ENCODE results near the gene DNAH17.

DNAH17 gene

DNA sequence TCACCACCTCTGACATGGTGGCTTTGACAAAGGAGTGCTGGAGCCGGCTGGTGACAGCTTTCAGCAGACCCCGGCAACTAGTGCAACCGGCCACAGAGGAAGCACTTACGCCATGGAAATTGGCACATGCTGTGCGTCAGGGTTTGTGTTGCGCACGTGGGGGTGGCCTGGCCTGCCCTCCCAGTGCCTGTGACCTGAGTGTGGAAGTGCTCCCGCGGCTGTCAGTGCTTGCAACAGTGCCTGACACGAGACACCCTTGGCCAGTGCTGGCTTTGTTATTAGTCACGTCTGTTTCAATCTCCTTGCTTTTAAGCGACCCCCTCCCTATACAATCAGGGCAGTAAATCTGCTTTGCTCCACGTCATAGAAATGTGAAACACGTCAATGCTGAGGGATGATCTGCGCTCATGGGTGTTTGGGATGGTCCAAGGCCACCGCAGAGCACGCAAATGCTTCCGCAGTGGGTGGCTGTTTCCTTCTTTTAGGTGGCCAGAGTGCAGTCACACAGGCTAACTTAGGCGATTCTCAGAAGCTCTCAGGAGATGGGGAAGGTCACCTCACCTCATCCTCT lies 134.5 kb downstream of the DNAH17 start:
- DNase-seq = no peak

DNA sequence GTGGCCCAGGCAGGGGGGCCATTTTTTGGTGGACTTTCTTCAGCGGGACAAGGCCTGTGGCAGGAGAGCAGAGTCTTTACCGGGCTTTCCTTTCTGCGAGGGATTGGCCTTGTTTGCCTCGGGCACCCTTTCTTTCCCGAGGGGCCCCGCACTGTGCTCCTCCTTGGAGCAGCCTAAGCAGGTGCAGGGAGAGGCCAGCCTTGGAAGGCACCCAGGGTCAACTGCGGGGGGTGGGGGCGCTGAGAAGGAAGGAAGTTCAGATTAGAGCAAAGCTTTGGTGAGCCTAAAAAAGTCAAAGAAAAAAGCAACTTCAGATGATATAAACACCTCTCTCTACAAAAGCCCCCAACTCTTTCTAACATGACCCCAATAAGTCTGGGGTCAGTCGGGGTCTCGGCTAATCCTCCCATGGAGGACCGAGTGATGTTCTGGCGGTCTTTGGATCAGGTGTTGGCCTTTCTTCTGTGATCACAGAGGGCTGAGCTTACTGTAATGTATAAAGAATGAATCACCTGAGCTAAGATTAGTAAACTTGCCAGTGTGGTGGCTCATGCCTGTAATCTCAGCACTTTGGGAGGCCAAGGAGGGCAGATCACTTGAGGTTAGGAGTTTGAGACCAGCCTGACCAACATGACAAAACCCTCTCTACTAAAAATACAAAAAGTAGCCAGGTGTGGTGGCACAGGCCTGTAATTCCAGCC lies 135.8 kb downstream of the DNAH17 start:
- DNase-seq = no peak

DNA sequence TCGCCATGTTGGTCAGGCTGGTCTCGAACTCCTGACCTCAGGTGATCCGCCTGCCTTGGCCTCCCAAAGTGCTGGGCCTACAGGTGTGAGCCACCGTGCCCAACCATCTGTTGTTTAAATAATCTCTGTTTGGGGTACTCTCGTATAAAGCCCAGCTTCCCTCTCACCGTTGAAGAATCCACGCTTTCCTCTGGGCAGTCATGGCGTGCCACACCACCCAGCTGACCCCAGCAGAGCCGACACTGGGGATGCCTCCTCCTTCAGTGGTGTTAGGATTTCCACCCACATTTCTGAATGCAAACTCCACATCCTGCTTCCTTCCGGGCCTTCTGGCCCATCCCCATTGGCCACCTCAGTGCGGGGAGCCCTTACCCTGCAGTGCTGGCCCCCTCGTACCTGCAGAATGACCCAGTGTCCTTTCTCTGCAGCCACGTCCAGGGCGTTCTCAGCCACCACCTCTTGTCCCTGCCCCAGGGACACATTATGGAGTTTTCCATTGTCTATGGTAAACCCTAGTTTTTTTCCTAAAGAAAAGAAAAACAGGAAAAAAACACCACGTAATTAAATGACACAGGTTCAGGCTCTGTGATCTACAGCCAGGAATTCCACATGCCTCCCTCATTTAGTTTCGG lies 138.4 kb downstream of the DNAH17 start:
- DNase-seq = no peak

DNA sequence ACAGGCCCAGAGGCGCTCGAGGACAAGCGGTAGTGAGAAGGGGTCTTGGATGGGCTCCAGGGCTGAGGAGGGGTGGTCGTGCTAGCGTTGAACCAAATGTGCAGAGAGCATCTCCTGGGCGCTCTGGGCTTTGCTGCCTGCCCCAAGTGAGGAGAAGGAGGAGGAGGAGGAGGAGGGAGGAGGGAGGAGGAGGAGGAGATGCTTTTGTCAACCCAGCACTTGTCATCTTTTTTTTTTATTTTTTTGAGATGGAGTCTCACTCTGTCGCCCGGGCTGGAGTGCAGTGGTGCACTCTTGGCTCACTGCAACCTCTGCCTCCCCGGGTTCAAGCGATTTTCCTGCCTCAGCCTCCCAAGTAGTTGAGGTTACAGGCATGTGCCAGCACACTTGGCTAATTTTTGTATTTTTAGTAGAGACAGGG lies 138.9 kb downstream of the DNAH17 start:
- DNase-seq = no peak

DNA sequence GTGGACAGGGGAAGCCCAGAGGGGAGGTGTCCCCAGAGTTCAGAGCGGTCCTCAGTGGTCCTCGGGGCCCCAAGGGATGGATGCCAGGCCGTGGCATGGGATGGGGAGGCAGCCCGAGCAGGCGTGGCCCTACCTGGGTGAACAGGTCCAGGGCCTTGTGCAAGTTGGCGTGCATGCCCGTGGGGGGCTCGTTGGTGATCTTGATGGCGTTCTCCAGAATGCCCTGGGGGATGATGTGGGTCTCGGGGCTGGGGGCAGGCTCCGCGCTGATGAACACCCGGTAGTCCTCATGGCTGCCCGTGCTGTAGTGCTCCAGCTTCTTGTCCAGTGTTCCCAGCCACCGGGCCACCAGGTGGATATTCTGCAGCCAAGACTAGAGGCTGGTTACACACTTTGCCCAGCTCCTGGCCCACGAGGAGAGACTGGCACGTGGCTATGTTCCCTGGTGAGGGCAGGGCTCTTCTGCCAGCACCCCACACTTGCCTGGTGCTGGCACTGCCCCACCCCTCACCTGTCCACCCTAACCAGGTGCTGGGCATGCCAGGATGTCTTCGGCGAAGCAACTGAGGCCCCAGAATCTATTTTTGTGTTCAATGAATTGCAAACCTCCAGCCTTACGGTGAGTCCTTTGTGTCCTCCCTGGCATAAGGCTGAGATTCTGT lies 139.6 kb downstream of the DNAH17 start:
- no peak for DNase-seq

DNA sequence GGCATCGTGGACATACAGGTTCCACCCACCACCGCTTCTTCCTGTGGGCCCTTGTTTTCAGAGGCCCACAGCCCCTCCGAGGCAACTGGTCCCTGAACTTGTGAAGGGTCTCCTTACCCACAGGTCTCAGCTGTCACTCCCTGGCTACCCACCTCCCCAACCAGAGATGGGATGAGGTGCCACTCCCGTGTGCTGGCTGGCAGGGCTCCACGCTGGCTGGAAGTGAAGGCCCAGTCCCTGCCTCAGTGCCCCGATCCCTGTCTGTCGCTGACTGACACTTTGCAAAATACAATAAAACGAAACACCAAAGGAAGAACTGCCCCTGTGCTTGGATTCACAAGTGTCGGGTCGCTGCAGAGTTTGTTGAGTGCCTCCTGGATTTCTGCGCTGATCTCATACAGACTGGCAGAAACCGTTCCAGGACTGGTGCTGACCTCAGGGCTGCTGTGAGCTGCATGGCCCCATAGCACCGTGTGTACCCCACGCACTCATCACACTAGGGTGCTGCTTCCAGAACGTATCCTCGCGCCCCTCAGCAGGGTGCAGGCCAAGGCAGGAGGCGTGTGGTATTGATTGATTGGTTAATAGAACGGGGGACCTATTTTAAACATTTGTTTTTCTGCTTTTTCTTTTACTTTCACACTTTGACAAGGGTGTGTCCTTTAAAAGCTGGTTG lies 141.7 kb downstream of the DNAH17 start:
- no peak for DNase-seq

DNA sequence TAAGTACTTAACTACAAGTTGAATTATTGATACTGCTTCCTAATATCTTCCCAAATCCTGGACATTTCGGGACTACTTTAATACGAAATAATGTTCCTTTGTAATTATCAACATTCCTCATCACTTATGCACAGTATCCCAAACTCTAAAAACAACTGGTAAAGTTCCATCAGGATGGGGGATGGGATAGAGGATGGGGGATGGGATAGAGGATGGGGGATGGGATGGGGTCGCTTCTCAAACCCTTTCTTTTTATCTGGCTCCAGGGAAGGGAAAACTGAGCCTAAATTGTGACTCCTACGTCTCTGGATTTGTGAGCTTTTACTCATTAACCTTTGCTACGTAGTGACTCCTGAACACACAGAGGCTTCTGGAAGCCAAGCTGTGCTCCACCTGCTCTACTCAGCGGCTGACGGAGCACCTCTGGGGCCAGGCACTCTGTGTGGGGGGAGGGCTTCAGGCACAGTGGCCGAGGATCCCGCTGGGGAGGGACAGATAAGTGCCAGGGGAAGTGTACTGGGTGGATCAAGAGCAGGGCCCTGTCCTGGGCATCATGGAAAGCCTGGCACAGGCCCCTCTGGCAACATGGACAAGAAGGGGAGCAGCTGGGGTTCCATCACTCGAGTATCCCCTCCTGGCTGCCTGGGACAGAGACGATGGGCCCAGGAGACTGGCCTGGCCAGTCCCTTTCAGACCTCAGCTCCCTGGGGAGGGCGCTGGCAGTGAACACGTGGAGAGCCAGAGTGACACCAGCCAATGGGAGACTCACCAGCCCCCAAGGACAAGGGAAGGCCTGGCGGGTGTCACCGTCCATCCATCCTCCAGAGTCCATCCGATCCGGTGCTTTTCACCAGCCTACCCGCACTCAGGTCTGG lies 142.5 kb downstream of the DNAH17 start:
- DNase-seq = no peak

DNA sequence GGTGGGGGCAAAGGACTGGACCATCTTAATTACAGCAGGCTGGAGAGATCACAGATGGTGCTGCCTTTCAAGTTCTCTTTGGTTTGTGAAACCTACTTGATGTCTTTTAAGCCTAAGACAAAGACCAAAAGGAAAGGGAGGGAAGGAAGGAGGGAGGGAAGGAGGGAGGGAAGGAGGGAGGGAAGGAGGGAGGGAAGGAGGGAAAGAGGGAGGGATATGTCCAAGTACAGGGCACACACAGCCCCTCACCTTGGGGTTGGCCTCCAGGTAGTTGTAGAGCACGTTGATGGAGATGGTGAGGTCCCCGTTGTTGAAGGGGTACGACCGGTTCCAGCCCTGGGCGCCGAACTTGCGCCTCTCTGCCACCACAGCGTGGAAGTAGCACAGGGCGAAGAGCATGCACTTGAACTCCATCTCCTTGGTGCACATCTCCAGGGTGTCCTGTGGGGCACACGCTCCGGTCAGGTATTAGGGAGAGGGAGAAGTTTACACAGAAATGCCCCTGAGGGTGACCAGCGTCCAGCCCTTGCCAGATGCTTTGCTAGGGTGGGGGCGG lies 143.3 kb downstream of the DNAH17 start:
- DNase-seq = no peak

DNA sequence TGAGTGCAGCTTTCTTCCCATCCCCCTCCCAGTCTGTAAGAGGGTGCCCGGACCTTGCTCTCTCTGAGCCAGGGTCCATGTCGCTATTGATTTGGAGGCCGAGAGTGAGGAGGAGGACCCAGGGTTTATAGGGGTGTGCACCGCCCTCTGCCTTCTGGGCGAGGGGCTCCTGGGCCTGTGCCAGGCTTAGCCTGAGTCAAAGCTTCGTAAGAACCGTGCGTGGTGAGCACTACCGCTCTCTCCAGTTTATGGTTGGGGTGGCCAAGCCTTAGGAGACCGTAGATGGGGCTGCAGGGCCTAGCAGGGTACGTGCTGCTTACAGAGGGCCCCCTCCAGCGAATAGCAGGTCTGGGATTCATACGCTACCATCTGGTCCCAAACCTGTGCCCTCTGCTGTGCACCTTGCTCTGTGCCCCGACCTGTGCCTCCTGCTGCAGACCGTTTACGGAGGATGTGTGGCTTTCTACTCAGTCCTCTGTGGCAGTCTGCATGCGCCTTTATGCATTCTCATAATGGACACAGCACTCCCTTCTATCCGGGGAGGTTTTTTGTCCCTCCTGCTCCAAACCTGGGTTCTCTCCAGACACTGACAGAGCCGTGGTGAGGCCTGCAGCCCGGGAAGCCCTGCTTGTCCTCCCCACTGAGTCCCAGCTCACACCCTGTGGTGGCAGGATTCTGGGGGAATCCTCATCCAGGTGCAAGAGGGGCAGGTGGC lies 144.0 kb downstream of the DNAH17 start:
- no peak for DNase-seq

DNA sequence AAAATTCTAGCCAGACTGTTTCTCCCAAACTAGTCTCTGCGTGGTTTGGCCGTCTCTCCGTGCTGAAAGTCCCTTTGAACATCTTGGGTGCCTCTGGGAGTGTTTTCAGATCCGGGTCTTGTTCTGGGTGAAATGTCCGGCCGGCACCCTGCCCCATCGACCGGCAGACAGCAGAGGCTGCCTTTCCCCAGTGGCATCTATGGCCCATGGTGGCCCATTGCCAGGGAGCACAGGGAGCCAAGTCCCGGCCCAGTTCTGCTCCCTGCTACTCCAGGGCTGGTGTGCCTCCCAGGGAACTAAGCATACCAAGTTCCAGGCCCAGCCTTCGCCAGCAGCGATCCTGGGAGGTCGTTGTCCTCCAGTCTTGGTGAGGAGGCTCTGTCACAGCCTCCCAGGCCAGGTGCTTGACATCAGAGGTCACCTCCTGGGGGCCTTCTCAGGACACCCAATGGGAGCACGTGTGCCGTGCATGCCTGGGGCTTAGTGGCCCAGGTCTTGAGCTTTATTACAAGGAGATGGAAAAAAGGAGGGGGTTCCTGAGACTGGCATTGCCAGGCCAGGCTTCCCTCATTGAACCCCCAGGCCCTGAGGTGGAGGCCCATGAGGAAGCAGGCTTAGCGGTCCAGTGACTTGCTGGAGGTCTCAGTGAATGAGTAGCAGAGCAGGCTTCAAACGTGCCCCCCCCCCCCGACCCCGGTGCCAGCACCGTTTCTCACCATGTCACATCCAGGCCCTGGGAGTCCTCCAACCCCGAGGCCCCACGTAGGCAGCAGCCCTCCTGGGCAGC lies 144.8 kb downstream of the DNAH17 start:
- no peak for DNase-seq

DNA sequence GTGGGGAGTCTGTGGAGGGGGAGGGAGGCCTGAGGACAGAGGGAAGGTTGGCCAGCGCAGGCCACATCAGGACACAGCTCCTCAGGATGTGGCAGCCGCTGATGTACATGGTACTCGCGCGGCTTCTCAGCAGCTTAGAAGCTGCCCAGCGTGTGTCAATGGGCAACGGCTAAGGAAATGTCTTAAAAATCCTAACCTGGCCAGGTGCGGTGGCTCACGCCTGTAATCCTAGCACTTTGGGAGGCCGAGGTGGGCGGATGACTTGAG lies 145.6 kb downstream of the DNAH17 start:
- DNase-seq = no peak

DNA sequence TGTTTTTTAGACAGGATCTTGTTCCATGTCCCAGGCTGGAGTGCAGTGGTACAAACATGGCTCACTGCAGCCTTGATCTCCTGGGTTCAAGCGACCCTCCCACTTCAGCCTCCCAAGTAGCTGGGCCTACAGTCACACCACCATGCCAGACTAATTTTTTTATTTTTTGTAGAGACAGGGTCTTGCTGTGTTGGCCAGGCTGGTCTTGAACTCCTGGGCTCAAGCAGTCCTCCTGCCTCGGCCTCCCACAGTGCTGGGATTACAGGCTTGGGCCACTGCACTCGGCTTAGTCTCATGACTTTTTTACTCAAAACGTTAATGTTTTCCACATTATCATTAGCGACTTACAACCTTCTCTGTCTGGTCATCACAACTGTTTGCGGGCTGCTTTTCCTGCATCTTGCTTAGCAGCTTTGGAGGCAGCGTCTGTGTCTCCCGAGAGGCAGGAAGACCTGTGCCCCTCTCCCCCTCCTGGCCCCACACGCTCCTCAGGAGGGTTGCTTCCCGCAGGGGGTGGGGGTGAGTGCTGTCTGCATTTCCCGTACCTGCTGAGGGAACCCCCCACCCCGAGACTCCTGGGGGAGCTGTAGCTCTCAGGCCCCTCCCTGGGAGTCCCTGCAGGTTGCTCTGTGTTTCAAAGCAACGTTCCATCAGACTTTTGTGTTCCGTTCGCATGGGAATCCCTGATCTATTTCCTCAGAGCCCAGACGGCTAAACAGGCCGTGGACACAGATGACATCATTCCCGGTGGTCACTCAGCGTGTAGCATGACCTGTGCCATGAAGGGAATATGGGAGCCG lies 146.1 kb downstream of the DNAH17 start:
- no peak for DNase-seq

DNA sequence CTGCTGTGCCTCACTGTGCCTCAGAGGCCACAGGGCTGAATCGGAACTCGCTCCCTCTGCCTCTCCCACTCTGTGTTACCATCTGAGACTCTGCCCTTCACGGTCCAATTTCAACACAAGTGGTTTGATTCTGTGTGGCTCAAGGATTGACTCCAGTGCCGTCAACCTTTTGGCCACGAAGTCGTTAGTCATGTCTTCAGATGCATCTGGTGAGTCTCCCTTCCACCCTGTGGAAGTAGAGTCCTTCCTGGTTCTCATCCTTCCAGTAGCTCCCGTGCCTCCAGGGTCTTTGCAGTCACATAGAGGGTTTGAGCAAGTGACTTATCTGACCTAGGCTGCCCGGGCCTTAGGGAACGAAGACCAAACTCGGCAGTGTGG lies 147.6 kb downstream of the DNAH17 start:
- no peak for DNase-seq

DNA sequence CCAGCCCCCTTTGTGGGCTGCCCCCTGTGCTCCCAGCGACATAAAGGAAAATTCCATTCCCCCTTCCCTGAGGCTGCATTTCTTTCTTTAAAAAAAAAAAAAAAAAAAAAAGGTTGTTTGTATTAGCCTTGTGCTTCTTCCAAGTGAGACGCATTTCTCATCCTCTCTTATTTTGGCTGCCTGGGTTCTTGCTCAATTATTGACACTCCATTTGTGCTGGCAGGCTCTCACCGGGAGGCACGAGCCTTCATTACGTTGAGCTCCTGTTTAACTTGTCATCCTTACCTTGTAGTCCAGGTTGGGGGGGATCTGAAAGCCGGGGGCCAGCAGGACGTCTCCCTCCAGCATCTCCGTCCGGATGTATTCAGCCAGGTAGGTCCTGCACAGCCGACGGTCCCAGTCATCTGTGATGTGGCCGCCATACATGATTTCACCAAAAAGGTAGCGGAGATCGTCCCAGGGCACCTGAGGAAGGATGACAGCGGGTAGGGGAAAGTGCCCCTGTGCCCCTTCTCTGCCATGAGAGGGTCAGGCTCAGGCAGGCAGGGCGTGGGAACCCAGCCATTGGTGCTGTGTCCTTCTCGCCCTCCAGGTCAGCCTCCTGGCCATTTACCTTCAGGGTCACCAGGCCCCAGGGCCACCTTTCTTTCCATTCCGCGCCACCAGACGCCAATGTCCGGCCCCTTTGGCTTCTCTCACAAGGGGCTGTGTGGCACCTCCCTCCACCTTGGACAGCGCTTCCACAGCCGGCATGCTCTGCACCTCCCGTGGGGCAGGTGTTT lies 148.2 kb downstream of the DNAH17 start:
- DNase-seq = no peak

DNA sequence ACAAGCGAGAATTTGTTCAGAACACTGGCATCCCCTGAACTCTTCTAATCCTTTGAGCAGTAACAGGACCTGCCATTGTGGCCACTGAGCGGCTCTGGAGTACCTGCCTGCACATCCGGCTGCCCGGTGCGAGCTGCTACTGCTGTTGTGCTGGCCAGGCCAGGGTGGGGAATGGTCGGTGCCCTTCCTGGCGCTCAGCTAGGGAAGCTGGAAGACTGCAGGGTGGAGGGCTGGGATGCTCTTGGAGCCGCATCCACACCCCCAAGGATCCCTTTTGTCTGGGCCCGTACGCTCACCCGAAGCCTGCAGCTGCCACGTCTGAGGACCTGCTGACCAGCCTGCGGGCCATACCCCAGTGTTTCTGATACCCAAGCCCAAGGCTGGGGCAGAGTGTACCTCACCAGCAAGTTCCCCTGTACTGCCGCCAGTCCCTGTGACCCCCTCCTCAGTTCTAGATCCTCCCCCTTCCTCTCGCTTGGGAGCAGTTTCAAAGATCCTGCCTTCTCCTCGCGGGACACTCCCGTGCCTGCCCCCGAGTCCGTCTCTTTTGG lies 149.1 kb downstream of the DNAH17 start:
- no peak for DNase-seq

DNA sequence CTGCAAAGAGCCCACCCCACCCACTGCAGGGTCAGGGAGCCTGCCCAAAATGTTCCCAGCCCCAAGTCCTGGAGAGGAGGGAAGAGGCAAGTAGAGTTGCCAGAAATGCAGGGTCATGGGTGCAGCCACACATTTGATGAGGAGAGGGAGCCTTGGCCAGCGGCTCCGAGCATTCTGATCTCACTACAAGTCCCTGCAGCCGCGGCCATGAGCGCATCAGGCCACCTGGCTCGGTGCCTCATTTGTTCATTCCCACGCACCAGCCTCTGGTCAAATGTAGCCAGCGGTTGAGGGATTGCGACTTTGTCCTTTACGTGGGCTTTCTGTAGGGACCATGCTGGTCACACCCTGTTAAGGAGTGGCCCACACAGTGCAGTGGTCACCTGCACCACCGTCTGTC lies 150.1 kb downstream of the DNAH17 start:
- no peak for DNase-seq

DNA sequence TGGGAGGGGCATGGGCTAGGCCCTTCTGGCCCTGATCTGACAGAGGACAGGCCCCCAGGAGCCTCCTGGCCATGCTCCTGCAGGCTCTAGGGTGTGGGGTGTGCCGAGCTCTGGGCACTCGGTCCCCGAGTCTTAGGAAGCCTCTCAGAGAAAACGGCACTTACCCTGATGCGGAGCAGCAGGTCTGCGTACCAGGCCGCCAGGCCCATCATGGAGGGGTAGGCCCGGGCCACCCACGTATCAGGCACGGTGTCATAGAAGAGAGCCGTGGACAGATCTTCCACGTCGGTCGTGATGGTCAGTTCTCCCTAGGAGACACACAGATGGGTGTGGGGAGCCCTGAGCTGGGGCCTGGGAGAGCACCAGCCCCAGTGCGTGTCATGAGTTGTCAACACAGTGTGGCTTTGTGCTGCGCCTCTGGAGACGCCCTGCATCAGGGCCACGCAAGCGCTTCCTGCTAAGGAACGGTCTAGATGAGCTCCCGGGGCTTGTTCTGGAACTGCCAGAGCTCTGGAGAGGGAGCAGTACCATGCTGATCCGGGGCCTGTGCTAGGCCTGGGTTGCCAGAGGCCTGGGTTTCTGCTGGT lies 150.8 kb downstream of the DNAH17 start:
- no peak for DNase-seq

DNA sequence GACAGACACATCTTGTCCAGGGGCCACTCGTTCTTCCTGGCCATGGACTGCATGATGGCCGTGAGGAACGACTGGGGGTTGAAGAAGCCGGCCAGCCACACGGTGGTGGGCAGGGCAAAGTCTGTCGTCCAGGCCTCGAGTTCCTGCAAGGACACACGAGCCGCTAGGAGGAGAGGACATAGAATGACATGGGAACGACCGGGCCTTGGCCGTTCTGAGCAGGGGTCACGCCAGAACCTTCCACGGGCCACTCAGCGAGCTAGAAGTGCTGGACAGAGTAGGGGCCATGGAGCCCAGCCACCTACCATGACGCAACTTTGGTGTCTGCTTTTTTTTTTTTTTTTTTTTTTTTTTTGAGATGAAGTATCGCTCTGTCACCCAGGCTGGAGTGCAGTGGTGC lies 151.8 kb downstream of the DNAH17 start:
- no peak for DNase-seq
